Parathyroid adenoma (tissue), 2 donors: ENCODE measurements around the gene AP1S3.

Source experiments
- H2AFZ ChIP-seq: fragments of 300-600 bp; sonication (generic); one replicate; pipeline ENCODE4 v1.7.0; 2017; ENCODE audit warnings: antibody characterized with exemption, mild to moderate bottlenecking
- H3K27ac ChIP-seq: fragments of 300-600 bp; sonication (generic); one replicate; pipeline ENCODE4 v1.7.0; 2017
- H3K27me3 ChIP-seq: fragments of 300-600 bp; sonication (generic); one replicate; pipeline ENCODE4 v1.7.0; 2017; ENCODE audit warnings: low read length; ENCODE audit not compliant: control insufficient read depth, insufficient read depth
- H3K36me3 ChIP-seq: fragments of 300-600 bp; sonication (generic); one replicate; pipeline ENCODE4 v1.7.0; 2017; ENCODE audit warnings: low read length; ENCODE audit not compliant: control insufficient read depth, insufficient read depth
- H3K4me1 ChIP-seq: fragments of 300-600 bp; sonication (generic); one replicate; pipeline ENCODE4 v1.7.0; 2017; ENCODE audit warnings: control low read depth
- H3K4me2 ChIP-seq: fragments of 300-600 bp; sonication (generic); one replicate; pipeline ENCODE4 v1.7.0; 2017; ENCODE audit warnings: low read length
- H3K4me3 ChIP-seq: fragments of 300-600 bp; sonication (generic); one replicate; pipeline ENCODE4 v1.7.0; 2017; ENCODE audit warnings: low read depth, low read length
- H3K79me2 ChIP-seq: fragments of 300-600 bp; sonication (generic); one replicate; pipeline ENCODE4 v1.7.0; 2017; ENCODE audit warnings: control low read depth
- H3K9ac ChIP-seq: fragments of 300-600 bp; sonication (generic); one replicate; pipeline ENCODE4 v1.7.0; 2017; ENCODE audit warnings: mild to moderate bottlenecking
- H3K9me3 ChIP-seq: fragments of 300-600 bp; sonication (generic); one replicate; pipeline ENCODE4 v1.7.0; 2017; ENCODE audit warnings: low read length; ENCODE audit not compliant: control insufficient read depth
- CTCF ChIP-seq: fragments of 300-600 bp; sonication (generic); IDR thresholded peaks from one replicate; pipeline ENCODE4 v1.7.0; 2017; ENCODE audit warnings: antibody characterized with exemption, mild to moderate bottlenecking
- donor health status: primary hyperparathyroidism.

The AP1S3 gene

GRCh38 chr2:223870840-223871611 lies 33.6 kb upstream of the AP1S3 start:
- H3K27ac ChIP-seq: peak overlapping the region; percentile 27
- no peaks in the 10 kb centered on the region for H3K27me3 ChIP-seq
- H3K9me3 ChIP-seq: no peaks in the 10 kb centered on the region
- H3K4me1 ChIP-seq: peaks cover 3% of the 10 kb centered on the region
- no peak for TF ChIP-seq CTCF
- H3K36me3 ChIP-seq: no peaks in the 10 kb centered on the region
- no peak overlapping the region for H3K4me3 ChIP-seq
- no peaks in the 10 kb centered on the region for H3K79me2 ChIP-seq
- H3K4me2 ChIP-seq: no peak overlapping the region
- no peak overlapping the region for H2AFZ ChIP-seq
- no peak overlapping the region for H3K9ac ChIP-seq

GRCh38 chr2:223868005-223868404 lies 30.6 kb upstream of the AP1S3 start:
- H3K4me1 ChIP-seq: peaks cover 3% of the 10 kb centered on the region
- no peaks in the 10 kb centered on the region for H3K9me3 ChIP-seq
- no peak overlapping the region for H3K4me2 ChIP-seq
- H3K27me3 ChIP-seq: no peaks in the 10 kb centered on the region
- no peak overlapping the region for H3K9ac ChIP-seq
- no peak for TF ChIP-seq CTCF
- H3K79me2 ChIP-seq: no peaks in the 10 kb centered on the region
- H3K4me3 ChIP-seq: no peak overlapping the region
- no peak overlapping the region for H2AFZ ChIP-seq
- no peaks in the 10 kb centered on the region for H3K36me3 ChIP-seq
- no peak overlapping the region for H3K27ac ChIP-seq

- no peak overlapping the region for H3K27ac ChIP-seq
- H3K36me3 ChIP-seq: no peaks in the 10 kb centered on the region
- H3K9me3 ChIP-seq: no peaks in the 10 kb centered on the region
- no peak overlapping the region for H3K4me3 ChIP-seq
- no peak overlapping the region for H2AFZ ChIP-seq
- H3K4me2 ChIP-seq: no peak overlapping the region
- H3K9ac ChIP-seq: no peak overlapping the region
- no peaks in the 10 kb centered on the region for H3K79me2 ChIP-seq
- no peaks in the 10 kb centered on the region for H3K27me3 ChIP-seq
- TF ChIP-seq CTCF: no peak
- H3K4me1 ChIP-seq: no peaks in the 10 kb centered on the region
These were observed 28.6 kb upstream of the AP1S3 start for GRCh38 chr2:223865907-223866508.

- Histone ChIP-seq H3K9ac (no peak overlapping the region), H2AFZ (no peak overlapping the region), H3K36me3 (no peaks in the 10 kb centered on the region), H3K9me3 (no peaks in the 10 kb centered on the region), H3K4me2 (no peak overlapping the region), H3K27me3 (no peaks in the 10 kb centered on the region), H3K79me2 (no peaks in the 10 kb centered on the region), H3K4me1 (no peaks in the 10 kb centered on the region), H3K4me3 (no peak overlapping the region), H3K27ac (no peak overlapping the region)
- no peak for TF ChIP-seq CTCF
These were observed 27.7 kb upstream of the AP1S3 start for GRCh38 chr2:223865124-223865523.

- no peak for TF ChIP-seq CTCF
- no peak overlapping the region for H3K27ac ChIP-seq
- no peak overlapping the region for H3K9ac ChIP-seq
These were observed 26.1 kb upstream of the AP1S3 start for GRCh38 chr2:223863491-223863890.

More at GRCh38 chr2:223863491-223863890, 26.1 kb upstream of the AP1S3 start:
- no peak overlapping the region for H2AFZ ChIP-seq
- no peaks in the 10 kb centered on the region for H3K36me3 ChIP-seq
- no peaks in the 10 kb centered on the region for H3K79me2 ChIP-seq
- no peaks in the 10 kb centered on the region for H3K27me3 ChIP-seq
- H3K4me3 ChIP-seq: no peak overlapping the region
- H3K4me1 ChIP-seq: no peaks in the 10 kb centered on the region
- no peak overlapping the region for H3K4me2 ChIP-seq
- no peaks in the 10 kb centered on the region for H3K9me3 ChIP-seq
